MM.1S (cell line): ENCODE results near the gene MTO1.

ENCODE experiments used
- CTCF ChIP-seq: fragments of 300-600 bp; sonication (generic); IDR thresholded peaks from 2 replicates; pipeline ENCODE4 v1.5.1; 2016; ENCODE audit warnings: antibody characterized with exemption, low read length, mixed read lengths
- EZH2 ChIP-seq: fragments of 300-600 bp; sonication (generic); optimal IDR thresholded peaks from 2 replicates; pipeline ENCODE3; 2017; ENCODE audit warnings: low read depth, mild to moderate bottlenecking, antibody characterized with exemption, low read length, mixed read lengths
- EZH2phosphoT487 ChIP-seq: fragments of 300-600 bp; sonication (generic); IDR thresholded peaks from 2 replicates; pipeline ENCODE4 v1.6.1; 2018; ENCODE audit warnings: antibody characterized with exemption, low read length

- TF ChIP-seq CTCF (no peak), EZH2phosphoT487 (no peak), EZH2 (no peak)
Measured at GRCh38 chr6:73461537-73462350, at the start of gene MTO1.
